HEK293 (cell line): ENCODE results near the gene CP.

ENCODE experiments used
- CTCF ChIA-PET: fragments of 350-600 bp; formaldehyde crosslinking; extraction: SDS; loops from one replicate; lab custom pipeline; 2021; ENCODE audit warnings: antibody characterized with exemption; lab: Yijun Ruan, JAX
- POLR2A ChIA-PET: fragments of 300-600 bp; formaldehyde crosslinking; extraction: SDS; loops from one replicate; lab custom pipeline; 2020; ENCODE audit warnings: antibody characterized with exemption, inconsistent platforms; lab: Yijun Ruan, JAX
- H3K27ac ChIP-seq: fragments of 200-500 bp; sonication (Bioruptor generic); 2 replicates; pipeline ENCODE4 v1.5.1; 2014; ENCODE audit warnings: low read depth, low read length, control low read depth, inconsistent platforms; ENCODE audit errors: extremely low read depth
- H3K36me3 ChIP-seq, 2 experiments: fragments of 200-500 bp in 1 of 2; sonication (Bioruptor generic) in 1 of 2; 1 replicate in 1 of 2; 2 replicates in 1 of 2; pipeline ENCODE4 v1.5.1; 2014 to 2017; ENCODE audit warnings: inconsistent platforms in 2 of 2, low read length in 2 of 2; ENCODE audit not compliant: control insufficient read depth in 2 of 2, insufficient read depth in 1 of 2
- H3K4me1 ChIP-seq: fragments of 200-500 bp; sonication (Bioruptor generic); 2 replicates; pipeline ENCODE4 v1.5.1; 2014; ENCODE audit warnings: mild to moderate bottlenecking, low read length, inconsistent platforms; ENCODE audit not compliant: control insufficient read depth, insufficient read depth
- H3K4me3 ChIP-seq: 2 replicates; pipeline ENCODE4 v1.5.1; 2011; ENCODE audit warnings: low read depth, mild to moderate bottlenecking, control low read depth, low read length, moderate library complexity
- H3K9me3 ChIP-seq: fragments of 200-500 bp; sonication (Bioruptor generic); 2 replicates; pipeline ENCODE4 v1.5.1; 2014; ENCODE audit warnings: low read depth, low read length, inconsistent platforms; ENCODE audit not compliant: control insufficient read depth, insufficient read depth
- EGR2 ChIP-seq: fragments of 450-650 bp; formaldehyde crosslinking; IDR thresholded peaks from 2 replicates; pipeline ENCODE4 v1.5.1; 2016; ENCODE audit warnings: low read depth, missing biosample characterization, missing genetic modification characterization
- GLIS1 ChIP-seq: fragments of 450-650 bp; formaldehyde crosslinking; IDR thresholded peaks from 2 replicates; pipeline ENCODE4 v1.5.1; 2016; ENCODE audit warnings: missing biosample characterization, missing genetic modification characterization
- REPIN1 ChIP-seq: fragments of 450-650 bp; formaldehyde crosslinking; IDR thresholded peaks from 2 replicates; pipeline ENCODE4 v1.5.1; 2017; ENCODE audit warnings: missing biosample characterization, missing genetic modification characterization, low read depth
- SCRT1 ChIP-seq: fragments of 450-650 bp; formaldehyde crosslinking; IDR thresholded peaks from 2 replicates; pipeline ENCODE4 v1.5.1; 2016; ENCODE audit warnings: missing biosample characterization, missing genetic modification characterization, borderline replicate concordance
- SCRT2 ChIP-seq: fragments of 450-650 bp; formaldehyde crosslinking; IDR thresholded peaks from 2 replicates; pipeline ENCODE4 v1.5.1; 2016; ENCODE audit warnings: missing biosample characterization, missing genetic modification characterization
- SP3 ChIP-seq: fragments of 450-650 bp; formaldehyde crosslinking; IDR thresholded peaks from 2 replicates; pipeline ENCODE4 v1.5.1; 2016; ENCODE audit warnings: missing biosample characterization, missing genetic modification characterization
- SP7 ChIP-seq: fragments of 450-650 bp; formaldehyde crosslinking; IDR thresholded peaks from 2 replicates; pipeline ENCODE4 v1.5.1; 2016; ENCODE audit warnings: missing biosample characterization, missing genetic modification characterization
- YY2 ChIP-seq: fragments of 450-650 bp; formaldehyde crosslinking; IDR thresholded peaks from 2 replicates; pipeline ENCODE4 v1.5.1; 2016; ENCODE audit warnings: missing biosample characterization, missing genetic modification characterization
- ZBTB7A ChIP-seq: fragments of 450-650 bp; formaldehyde crosslinking; IDR thresholded peaks from 2 replicates; pipeline ENCODE4 v1.5.1; 2016; ENCODE audit warnings: low read depth, missing biosample characterization, missing genetic modification characterization
- ZFP37 ChIP-seq: fragments of 450-650 bp; formaldehyde crosslinking; IDR thresholded peaks from 2 replicates; pipeline ENCODE4 v1.5.1; 2016; ENCODE audit warnings: missing biosample characterization, missing genetic modification characterization
- ZNF112 ChIP-seq: fragments of 450-650 bp; formaldehyde crosslinking; IDR thresholded peaks from 2 replicates; pipeline ENCODE4 v1.5.0; 2017; ENCODE audit warnings: missing biosample characterization, missing genetic modification characterization
- ZNF175 ChIP-seq: fragments of 450-650 bp; formaldehyde crosslinking; IDR thresholded peaks from 2 replicates; pipeline ENCODE4 v1.5.1; 2016; ENCODE audit warnings: missing biosample characterization, missing genetic modification characterization
- ZNF18 ChIP-seq: fragments of 450-650 bp; formaldehyde crosslinking; IDR thresholded peaks from 2 replicates; pipeline ENCODE4 v1.5.1; 2016; ENCODE audit warnings: missing biosample characterization, missing genetic modification characterization
- ZNF19 ChIP-seq: fragments of 450-650 bp; formaldehyde crosslinking; IDR thresholded peaks from 2 replicates; pipeline ENCODE4; 2016; ENCODE audit warnings: missing biosample characterization, missing genetic modification characterization, low read depth
- ZNF221 ChIP-seq: fragments of 450-650 bp; formaldehyde crosslinking; IDR thresholded peaks from 2 replicates; pipeline ENCODE4 v1.5.1; 2017; ENCODE audit warnings: missing biosample characterization, missing genetic modification characterization, borderline replicate concordance
- ZNF223 ChIP-seq: fragments of 450-650 bp; formaldehyde crosslinking; IDR thresholded peaks from 2 replicates; pipeline ENCODE4 v1.5.1; 2016; ENCODE audit warnings: missing biosample characterization, missing genetic modification characterization
- ZNF24 ChIP-seq: fragments of 450-650 bp; formaldehyde crosslinking; IDR thresholded peaks from 2 replicates; pipeline ENCODE4 v1.5.1; 2016; ENCODE audit warnings: missing biosample characterization, missing genetic modification characterization
- ZNF248 ChIP-seq: fragments of 450-650 bp; formaldehyde crosslinking; IDR thresholded peaks from 2 replicates; pipeline ENCODE4 v1.5.1; 2017; ENCODE audit warnings: missing biosample characterization, missing genetic modification characterization
- ZNF433 ChIP-seq: fragments of 450-650 bp; formaldehyde crosslinking; IDR thresholded peaks from 2 replicates; pipeline ENCODE4 v1.5.1; 2016; ENCODE audit warnings: missing biosample characterization, missing genetic modification characterization, low read depth
- ZNF549 ChIP-seq: fragments of 450-650 bp; IDR thresholded peaks from 2 replicates; pipeline ENCODE4 v1.5.1; 2018; ENCODE audit warnings: missing biosample characterization, missing genetic modification characterization, mild to moderate bottlenecking, inconsistent platforms, moderate library complexity
- ZNF555 ChIP-seq: fragments of 450-650 bp; formaldehyde crosslinking; conservative IDR thresholded peaks from 2 replicates; pipeline ENCODE4 v1.5.1; 2017; ENCODE audit warnings: missing biosample characterization, mild to moderate bottlenecking, missing genetic modification characterization, inconsistent platforms
- ZNF610 ChIP-seq: fragments of 450-650 bp; formaldehyde crosslinking; IDR thresholded peaks from 2 replicates; pipeline ENCODE4 v1.5.1; 2016; ENCODE audit warnings: missing biosample characterization, missing genetic modification characterization, borderline replicate concordance
- ZNF629 ChIP-seq: fragments of 450-650 bp; formaldehyde crosslinking; IDR thresholded peaks from 2 replicates; pipeline ENCODE4 v1.5.1; 2017; ENCODE audit warnings: missing biosample characterization, missing genetic modification characterization
- TF ChIP-seq, protein P1 (sequence below): fragments of 450-650 bp; formaldehyde crosslinking; optimal IDR thresholded peaks from 2 replicates; pipeline ENCODE3; 2016; ENCODE audit warnings: missing biosample characterization, mild to moderate bottlenecking, missing genetic modification characterization

Gene CP

GRCh38 chr3:149163066-149163465 lies 58.6 kb downstream of the CP start (continued):
- TF ChIP-seq ZNF549 (tag by site-specific recombination), result no peak
- TF ChIP-seq, protein P1, sequence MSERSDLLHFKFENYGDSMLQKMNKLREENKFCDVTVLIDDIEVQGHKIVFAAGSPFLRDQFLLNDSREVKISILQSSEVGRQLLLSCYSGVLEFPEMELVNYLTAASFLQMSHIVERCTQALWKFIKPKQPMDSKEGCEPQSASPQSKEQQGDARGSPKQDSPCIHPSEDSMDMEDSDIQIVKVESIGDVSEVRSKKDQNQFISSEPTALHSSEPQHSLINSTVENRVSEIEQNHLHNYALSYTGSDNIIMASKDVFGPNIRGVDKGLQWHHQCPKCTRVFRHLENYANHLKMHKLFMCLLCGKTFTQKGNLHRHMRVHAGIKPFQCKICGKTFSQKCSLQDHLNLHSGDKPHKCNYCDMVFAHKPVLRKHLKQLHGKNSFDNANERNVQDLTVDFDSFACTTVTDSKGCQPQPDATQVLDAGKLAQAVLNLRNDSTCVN (tag by site-specific recombination), result no peak
- TF ChIP-seq, all 188 proteins: peak for 0

DNA sequence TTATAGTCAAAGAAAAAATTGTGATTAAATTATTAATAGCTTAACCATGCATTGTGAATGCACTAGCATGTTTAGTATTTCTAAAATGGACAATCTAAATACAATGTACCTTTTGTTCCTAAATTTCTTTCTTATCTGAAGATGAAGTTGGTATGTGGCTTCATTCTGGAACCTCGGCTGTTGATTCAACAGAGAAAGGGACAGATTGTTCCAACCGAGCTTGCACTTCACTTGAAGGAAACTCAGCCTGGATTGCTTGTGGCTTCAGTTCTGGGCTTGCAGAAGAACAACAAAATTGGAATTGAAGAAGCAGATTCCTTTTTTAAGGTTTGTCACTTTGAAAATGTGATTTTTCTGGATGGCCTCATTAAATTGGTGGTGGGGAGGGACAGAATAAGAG lies 59.6 kb downstream of the CP start:
- CTCF ChIA-PET, result interaction anchor here (0.6 kb wide), 1 partner anchor 24 kb away, joined by 4 read pairs; no protein-coding TSS in a partner anchor
- TF ChIP-seq ZNF19, result no peak
- TF ChIP-seq, all 188 proteins: peak for 0
- Histone ChIP-seq H3K9me3 (no peaks in the 10 kb centered on the region), H3K27ac (no peak overlapping the region), H3K4me1 (no peaks in the 10 kb centered on the region), H3K4me3 (no peak overlapping the region), H3K36me3 (peaks cover 0 to 61% of the 10 kb centered on the region in 2 experiments; a peak in 2 of 3 replicates)
- POLR2A ChIA-PET, result no interaction called here

- CTCF ChIA-PET, result no interaction called here
- H3K4me3 ChIP-seq, result no peak overlapping the region
- H3K4me1 ChIP-seq, result no peaks in the 10 kb centered on the region
- TF ChIP-seq ZNF555 (tag by site-specific recombination), result no peak
- TF ChIP-seq ZNF221 (tag by site-specific recombination), result no peak
- no peak overlapping the region for H3K27ac ChIP-seq
- no peaks in the 10 kb centered on the region for H3K9me3 ChIP-seq
- POLR2A ChIA-PET, result no interaction called here
- H3K36me3 ChIP-seq, result peaks cover 0 to 63% of the 10 kb centered on the region in 2 experiments; a peak in 2 of 3 replicates
Observed at GRCh38 chr3:149160754-149161300, 60.8 kb downstream of the CP start.

GRCh38 chr3:149153402-149153801 lies 68.2 kb downstream of the CP start:
- Histone ChIP-seq H3K4me3 (no peak overlapping the region), H3K9me3 (no peaks in the 10 kb centered on the region), H3K36me3 (peaks cover 0 to 47% of the 10 kb centered on the region in 2 experiments; a peak in 2 of 3 replicates), H3K4me1 (no peaks in the 10 kb centered on the region), H3K27ac (no peak overlapping the region)
- POLR2A ChIA-PET, result no interaction called here
- TF ChIP-seq ZFP37 (tag by site-specific recombination), result no peak
- no peak for TF ChIP-seq ZNF18 (tag by site-specific recombination)
- TF ChIP-seq ZBTB7A (tag by site-specific recombination), result no peak
- TF ChIP-seq SP3 (tag by site-specific recombination), result no peak
- TF ChIP-seq GLIS1 (tag by site-specific recombination), result no peak
- no peak for TF ChIP-seq ZNF175 (tag by site-specific recombination)
- no peak for TF ChIP-seq ZNF629
- no peak for TF ChIP-seq ZNF223 (tag by site-specific recombination)
- TF ChIP-seq SCRT2 (tag by site-specific recombination), result no peak
- no peak for TF ChIP-seq ZNF610 (tag by site-specific recombination)
- no peak for TF ChIP-seq ZNF24 (tag by site-specific recombination)
- TF ChIP-seq YY2 (tag by site-specific recombination), result no peak
- no peak for TF ChIP-seq SCRT1 (tag by site-specific recombination)
- no peak for TF ChIP-seq EGR2 (tag by site-specific recombination)
- TF ChIP-seq ZNF221 (tag by site-specific recombination), result no peak
- TF ChIP-seq REPIN1 (tag by site-specific recombination), result no peak
- TF ChIP-seq ZNF248, result no peak
- no peak for TF ChIP-seq ZNF112 (tag by site-specific recombination)
- TF ChIP-seq ZNF433 (tag by site-specific recombination), result no peak
- no peak for TF ChIP-seq SP7 (tag by site-specific recombination)
- CTCF ChIA-PET, result no interaction called here
